ENCODE results near the gene SGMS1.

- TF ChIP-seq CTCF (IDR thresholded peaks at IDR 0.05) (no peak), POLR2A (IDR thresholded peaks at IDR 0.05) (no peak)
These were observed 62.5 kb downstream of the SGMS1 start for GRCh38 chr10:50561266-50561665.
